DOHH2 (cell line): ENCODE data around the gene ENPEP.

ENCODE experiments used
- CTCF ChIP-seq: fragments of 200-600 bp; sonication (generic); IDR thresholded peaks from one replicate; pipeline ENCODE4 v1.5.1; 2014; ENCODE audit warnings: antibody characterized with exemption, mild to moderate bottlenecking, low read depth, low read length; ENCODE audit not compliant: poor library complexity, severe bottlenecking
- EZH2phosphoT487 ChIP-seq: fragments of 200-600 bp; sonication (generic); IDR thresholded peaks from 2 replicates; pipeline ENCODE4 v1.6.1; 2017; ENCODE audit warnings: borderline replicate concordance, mild to moderate bottlenecking, antibody characterized with exemption, low read length, moderate library complexity, mixed read lengths

DNA sequence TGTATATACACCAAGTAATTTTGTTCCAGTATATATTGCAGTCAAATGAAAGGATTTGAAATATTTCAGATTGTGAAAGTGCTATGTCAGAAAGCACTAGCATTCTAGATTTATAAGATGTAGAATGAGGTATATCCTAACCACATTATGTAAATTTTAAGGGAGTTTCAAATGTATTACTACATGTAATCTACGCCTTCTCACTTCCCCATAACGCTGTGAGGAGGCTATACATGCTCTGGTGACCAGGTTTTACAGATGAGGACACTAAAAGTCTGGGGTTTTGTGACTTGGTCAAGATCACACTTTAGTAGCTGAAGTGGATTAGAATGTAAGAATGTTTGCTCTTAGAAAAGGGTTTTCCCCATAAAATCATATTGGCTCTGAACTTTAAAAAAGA lies 8.1 kb downstream of the ENPEP start:
- TF ChIP-seq CTCF (no peak), EZH2phosphoT487 (no peak)
